Natural killer cell (primary cell): ENCODE data around the gene HLA-B. TPM values are rescaled to one million over a fixed set of nuclear protein-coding genes. Genes with fewer than 3 reads are reported as not detected.

Source experiments
- ATAC-seq, 3 donors: fragments of 150-1000 bp in 2 of 3; fragments of 200-7000 bp in 1 of 3; cut with Tn5 transposase; 1 replicate in 1 of 3; 2 replicates in 2 of 3; pipeline ENCODE4 v1.10.0; 2021; ENCODE audit warnings: mild to moderate bottlenecking in 2 of 3, moderate library complexity in 2 of 3
- DNase-seq, 2 donors: peaks; one replicate each; pipeline versions ENCODE4 v3.0.0 to v3.0.0-alpha.2; 2013 to 2021; ENCODE audit warnings: mixed read lengths in 1 of 2
- H3K27ac ChIP-seq: one replicate; pipeline ENCODE4 v1.5.1; 2013; ENCODE audit warnings: mild to moderate bottlenecking, low read length
- H3K27me3 ChIP-seq: one replicate; pipeline ENCODE4 v1.6.1; 2013; ENCODE audit warnings: low read length; ENCODE audit not compliant: control insufficient read depth, insufficient read depth
- H3K36me3 ChIP-seq: one replicate; pipeline ENCODE4 v1.6.1; 2013; ENCODE audit warnings: low read length; ENCODE audit not compliant: control insufficient read depth, insufficient read depth
- H3K4me1 ChIP-seq: one replicate; pipeline ENCODE4 v1.6.1; 2013; ENCODE audit warnings: low read length; ENCODE audit not compliant: control insufficient read depth, insufficient read depth
- H3K4me3 ChIP-seq: one replicate; pipeline ENCODE4 v1.5.1; 2013; ENCODE audit warnings: low read length
- H3K9me3 ChIP-seq: one replicate; pipeline ENCODE4 v1.6.1; 2013; ENCODE audit warnings: low read length; ENCODE audit not compliant: control insufficient read depth, insufficient read depth
- H3K27ac Mint-ChIP-seq, 2 donors: one replicate each; pipeline ENCODE4 v1.8.0; 2022; ENCODE audit warnings: mild to moderate bottlenecking in 2 of 2, mixed read lengths in 2 of 2, moderate library complexity in 1 of 2
- H3K27me3 Mint-ChIP-seq, 2 donors: one replicate each; pipeline ENCODE4 v1.8.0; 2022; ENCODE audit warnings: low read depth in 2 of 2, mixed read lengths in 2 of 2
- H3K36me3 Mint-ChIP-seq: one replicate; pipeline ENCODE4 v1.8.0; 2022; ENCODE audit warnings: mixed read lengths
- H3K4me1 Mint-ChIP-seq, 2 donors: one replicate each; pipeline ENCODE4 v1.8.0; 2022; ENCODE audit warnings: mixed read lengths in 2 of 2
- H3K4me3 Mint-ChIP-seq: one replicate; pipeline ENCODE4 v1.8.0; 2022; ENCODE audit warnings: mild to moderate bottlenecking, moderate library complexity, mixed read lengths
- H3K9me3 Mint-ChIP-seq, 2 donors: one replicate each; pipeline ENCODE4 v1.8.0; 2022; ENCODE audit warnings: mixed read lengths in 2 of 2
- WGBS: methylation state at CpG from one replicate; pipeline ENCODE4 v1.1.7; 2013; ENCODE audit warnings: missing lambda C conversion rate; ENCODE audit not compliant: insufficient coverage; 5-methylcytosine and 5-hydroxymethylcytosine counted together
- intact Hi-C: fragments of 100-400 bp; cut with micrococcal nuclease; formaldehyde crosslinking; loops from one replicate; pipeline ENCODE4 v1.14.2; 2022
- total RNA-seq, 4 donors: library from RNA; stranded (reverse); fragments of 120-200 nt in 1 of 4; gene quantifications; one replicate each; pipeline versions ENCODE4 v1.2.3 to v1.2.4, GENCODE V29; 2013 to 2022
- TF ChIP-seq, protein P1 (sequence below): fragments of 200-600 bp; IDR thresholded peaks from one replicate; pipeline ENCODE4 v1.8.0; 2022; ENCODE audit warnings: antibody characterized with exemption

The HLA-B gene
- total RNA-seq, 3 donors from 2014 or later (not counting 1 experiment from before 2014, with no cell fraction given): 9,586 to 11,061 (median 11,048) TPM

DNA sequence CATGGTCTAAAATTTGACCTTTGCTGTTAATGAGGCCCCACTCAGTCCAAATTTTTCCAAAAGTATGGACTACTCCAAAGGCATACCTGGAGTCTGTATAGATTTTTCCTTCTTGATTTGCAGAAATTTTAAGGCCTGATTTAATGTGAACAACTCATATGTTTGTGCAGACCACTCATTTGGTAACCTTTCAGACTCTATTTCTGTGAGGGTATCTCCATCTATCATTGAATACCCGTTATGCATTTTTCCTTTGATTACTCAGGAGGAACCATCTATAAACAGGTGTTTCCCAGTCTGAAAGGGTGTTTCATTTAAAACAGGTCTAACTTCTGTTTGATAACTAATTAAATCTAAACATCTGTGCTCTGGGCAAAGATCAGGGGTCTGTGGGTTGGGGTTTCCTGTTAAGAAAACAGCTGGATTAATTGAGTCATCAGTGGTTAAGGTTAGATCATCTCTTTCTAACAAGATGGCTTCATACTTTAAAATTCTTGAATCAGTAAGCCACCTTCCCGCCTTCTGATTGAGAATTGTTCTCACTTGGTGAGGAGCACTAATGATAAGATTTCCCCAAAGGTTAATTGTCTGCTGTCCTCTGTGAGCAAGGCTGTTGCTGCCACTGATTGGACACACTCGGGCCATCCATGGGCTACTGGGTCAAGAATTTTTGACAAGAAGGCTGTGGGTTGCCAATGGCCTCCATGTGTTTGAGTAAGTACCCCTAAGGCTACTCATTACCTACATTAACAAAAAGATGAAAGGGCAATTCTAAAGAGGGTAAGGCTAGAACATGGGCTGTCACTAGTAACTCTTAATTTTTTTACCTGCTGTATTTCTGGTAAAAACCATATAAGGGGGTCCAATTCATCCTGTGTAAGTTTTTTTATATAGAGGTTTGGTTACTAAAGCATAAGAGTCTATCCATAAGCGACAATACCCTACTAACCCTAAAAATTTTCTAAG lies 24.1 kb downstream of the HLA-B start:
- TF ChIP-seq, protein P1, sequence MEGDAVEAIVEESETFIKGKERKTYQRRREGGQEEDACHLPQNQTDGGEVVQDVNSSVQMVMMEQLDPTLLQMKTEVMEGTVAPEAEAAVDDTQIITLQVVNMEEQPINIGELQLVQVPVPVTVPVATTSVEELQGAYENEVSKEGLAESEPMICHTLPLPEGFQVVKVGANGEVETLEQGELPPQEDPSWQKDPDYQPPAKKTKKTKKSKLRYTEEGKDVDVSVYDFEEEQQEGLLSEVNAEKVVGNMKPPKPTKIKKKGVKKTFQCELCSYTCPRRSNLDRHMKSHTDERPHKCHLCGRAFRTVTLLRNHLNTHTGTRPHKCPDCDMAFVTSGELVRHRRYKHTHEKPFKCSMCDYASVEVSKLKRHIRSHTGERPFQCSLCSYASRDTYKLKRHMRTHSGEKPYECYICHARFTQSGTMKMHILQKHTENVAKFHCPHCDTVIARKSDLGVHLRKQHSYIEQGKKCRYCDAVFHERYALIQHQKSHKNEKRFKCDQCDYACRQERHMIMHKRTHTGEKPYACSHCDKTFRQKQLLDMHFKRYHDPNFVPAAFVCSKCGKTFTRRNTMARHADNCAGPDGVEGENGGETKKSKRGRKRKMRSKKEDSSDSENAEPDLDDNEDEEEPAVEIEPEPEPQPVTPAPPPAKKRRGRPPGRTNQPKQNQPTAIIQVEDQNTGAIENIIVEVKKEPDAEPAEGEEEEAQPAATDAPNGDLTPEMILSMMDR: no peak
- Mint-ChIP-seq H3K36me3 (peaks cover 45% of the 10 kb centered on the region), H3K27ac (peak overlapping the region; percentile 45 to 85), H3K4me1 (peaks cover 14 to 15% of the 10 kb centered on the region in 2 donors), H3K27me3 (peaks cover 8 to 15% of the 10 kb centered on the region in 2 donors), H3K4me3 (no peak overlapping the region), H3K9me3 (peaks cover 3 to 14% of the 10 kb centered on the region in 2 donors)
- no peaks in the 10 kb centered on the region for H3K36me3 ChIP-seq
- peaks cover 5% of the 10 kb centered on the region for H3K4me1 ChIP-seq
- H3K4me3 ChIP-seq: no peak overlapping the region
- intact Hi-C loops: no loop called here
- no peaks in the 10 kb centered on the region for H3K27me3 ChIP-seq
- H3K9me3 ChIP-seq: peaks cover 11% of the 10 kb centered on the region
- DNase-seq: peak in 1 of 2 donors; percentile 74
- no peak overlapping the region for H3K27ac ChIP-seq
- peak; percentile 54 to 85 (median 75) for ATAC-seq
- WGBS: 90% methylated on average over 1 of the region's 4 CpGs

DNA sequence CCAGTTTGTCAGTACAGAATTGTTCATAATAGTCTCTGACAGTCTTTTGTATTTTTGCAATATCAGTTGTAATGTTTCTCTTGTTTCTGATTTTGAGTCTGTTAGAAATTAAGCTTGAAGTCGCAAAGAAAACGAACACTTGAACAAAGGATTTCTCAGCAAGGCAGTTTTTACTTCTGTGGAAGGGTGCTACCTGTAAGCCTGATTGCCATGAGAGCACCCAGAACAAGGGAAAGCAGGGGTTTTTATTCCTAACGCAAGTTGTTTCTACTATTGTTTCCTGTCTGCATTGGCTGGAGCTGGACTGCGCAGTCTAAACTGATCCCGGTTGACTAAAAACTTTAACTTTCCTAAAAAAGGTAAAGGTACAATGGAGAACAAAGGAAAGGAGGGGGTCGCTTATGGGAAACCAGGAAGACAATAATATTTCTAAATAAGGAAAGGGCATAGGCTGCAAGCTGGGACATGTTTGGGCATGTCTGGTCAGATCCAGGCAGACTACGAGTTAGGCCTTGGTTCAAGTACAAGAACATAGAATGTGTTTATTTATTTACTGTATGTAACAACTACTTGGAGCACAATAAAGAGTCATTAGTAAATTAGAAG lies 28.5 kb downstream of the HLA-B start:
- ATAC-seq (no peak), DNase-seq (no peak)
- TF ChIP-seq, protein P1: no peak
- Mint-ChIP-seq H3K4me3 (no peak overlapping the region), H3K27ac (no peak overlapping the region), H3K4me1 (peaks cover 13 to 14% of the 10 kb centered on the region in 2 donors), H3K27me3 (peaks cover 6 to 8% of the 10 kb centered on the region in 2 donors), H3K9me3 (peaks cover 0 to 9% of the 10 kb centered on the region in 2 donors), H3K36me3 (peaks cover 19% of the 10 kb centered on the region)
- 6% methylated on average over 1 of the region's 7 CpGs for WGBS
- no peaks in the 10 kb centered on the region for H3K9me3 ChIP-seq
- no peak overlapping the region for H3K4me3 ChIP-seq
- no peaks in the 10 kb centered on the region for H3K27me3 ChIP-seq
- no peaks in the 10 kb centered on the region for H3K36me3 ChIP-seq
- H3K27ac ChIP-seq: no peak overlapping the region
- peaks cover 5% of the 10 kb centered on the region for H3K4me1 ChIP-seq
- intact Hi-C loops: no loop called here

DNA sequence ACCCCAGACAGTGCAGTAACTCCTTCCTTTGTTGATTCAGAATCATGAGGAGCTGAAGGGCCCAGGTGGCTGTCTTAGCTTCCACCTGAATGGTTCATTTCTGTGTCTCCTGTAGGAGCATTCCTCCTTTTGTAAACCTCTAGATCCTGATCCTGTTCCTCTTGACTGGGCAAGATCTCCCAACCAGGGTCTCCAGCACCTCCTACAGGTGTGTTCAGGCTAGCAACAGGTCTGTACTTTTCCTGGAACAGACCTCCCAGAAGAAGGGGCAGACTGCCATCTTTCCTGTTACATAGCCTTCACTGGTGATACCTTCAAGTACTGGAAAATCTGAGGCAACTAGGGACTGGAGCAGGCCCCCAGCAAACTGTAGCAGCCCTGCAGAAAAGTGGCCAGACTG lies 35.2 kb downstream of the HLA-B start:
- Mint-ChIP-seq H3K4me3 (no peak overlapping the region), H3K4me1 (no peaks in the 10 kb centered on the region), H3K36me3 (no peaks in the 10 kb centered on the region), H3K27ac (no peak overlapping the region), H3K9me3 (no peaks in the 10 kb centered on the region), H3K27me3 (peaks cover 50 to 63% of the 10 kb centered on the region in 2 donors)
- Histone ChIP-seq H3K4me3 (no peak overlapping the region), H3K36me3 (no peaks in the 10 kb centered on the region), H3K27me3 (no peaks in the 10 kb centered on the region), H3K27ac (no peak overlapping the region), H3K4me1 (no peaks in the 10 kb centered on the region), H3K9me3 (no peaks in the 10 kb centered on the region)
- intact Hi-C loops: no loop called here
- no peak for DNase-seq
- no peak for ATAC-seq
- TF ChIP-seq, protein P1: no peak
